ENCODE measurements around the gene TMEFF2.

The TMEFF2 gene

GRCh38 chr2:191907545-191907944, 287.2 kb downstream of the TMEFF2 start:
- DNase-seq (ENCODE audit: low read depth): no peak
- H3K4me3 ChIP-seq (ENCODE audit: low read depth, low read length): no peak overlapping the region
- no peak for TF ChIP-seq POLR2A (IDR thresholded peaks at IDR 0.05; ENCODE audit: extremely low read depth, insufficient read length)
- TF ChIP-seq MAX (IDR thresholded peaks at IDR 0.05; ENCODE audit: low read depth, low read length): no peak

DNA sequence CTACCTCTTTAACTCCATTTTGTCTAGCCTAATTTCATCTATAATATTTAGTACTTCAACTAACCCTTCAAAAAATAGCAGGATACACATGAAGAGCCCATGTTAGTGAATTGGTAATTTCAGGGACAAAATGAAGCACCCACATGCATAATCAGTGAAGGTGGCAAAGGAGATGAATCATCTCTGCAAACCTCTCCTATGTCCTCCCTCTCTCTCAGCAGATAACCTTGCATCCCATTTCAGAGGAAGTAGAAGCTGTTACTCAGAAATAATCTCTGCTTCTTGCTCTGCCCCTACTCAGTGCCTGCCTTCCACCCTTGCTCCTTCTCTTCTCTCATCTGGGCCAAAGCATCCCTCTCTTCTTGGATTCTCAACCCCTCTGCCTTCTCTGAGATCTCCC, 287.6 kb downstream of the TMEFF2 start:
- H3K4me3 ChIP-seq (ENCODE audit: low read depth, low read length): no peak overlapping the region
- TF ChIP-seq, protein P1, sequence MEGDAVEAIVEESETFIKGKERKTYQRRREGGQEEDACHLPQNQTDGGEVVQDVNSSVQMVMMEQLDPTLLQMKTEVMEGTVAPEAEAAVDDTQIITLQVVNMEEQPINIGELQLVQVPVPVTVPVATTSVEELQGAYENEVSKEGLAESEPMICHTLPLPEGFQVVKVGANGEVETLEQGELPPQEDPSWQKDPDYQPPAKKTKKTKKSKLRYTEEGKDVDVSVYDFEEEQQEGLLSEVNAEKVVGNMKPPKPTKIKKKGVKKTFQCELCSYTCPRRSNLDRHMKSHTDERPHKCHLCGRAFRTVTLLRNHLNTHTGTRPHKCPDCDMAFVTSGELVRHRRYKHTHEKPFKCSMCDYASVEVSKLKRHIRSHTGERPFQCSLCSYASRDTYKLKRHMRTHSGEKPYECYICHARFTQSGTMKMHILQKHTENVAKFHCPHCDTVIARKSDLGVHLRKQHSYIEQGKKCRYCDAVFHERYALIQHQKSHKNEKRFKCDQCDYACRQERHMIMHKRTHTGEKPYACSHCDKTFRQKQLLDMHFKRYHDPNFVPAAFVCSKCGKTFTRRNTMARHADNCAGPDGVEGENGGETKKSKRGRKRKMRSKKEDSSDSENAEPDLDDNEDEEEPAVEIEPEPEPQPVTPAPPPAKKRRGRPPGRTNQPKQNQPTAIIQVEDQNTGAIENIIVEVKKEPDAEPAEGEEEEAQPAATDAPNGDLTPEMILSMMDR (IDR thresholded peaks at IDR 0.05; ENCODE audit: low read depth, low read length): no peak
- no peak for TF ChIP-seq POLR2A (IDR thresholded peaks at IDR 0.05; ENCODE audit: extremely low read depth, insufficient read length)
- no peak for TF ChIP-seq MYC (IDR thresholded peaks at IDR 0.05; ENCODE audit: low read depth, low read length)
- TF ChIP-seq MAX (IDR thresholded peaks at IDR 0.05; ENCODE audit: low read depth, low read length): no peak
- DNase-seq (ENCODE audit: low read depth): no peak

DNA sequence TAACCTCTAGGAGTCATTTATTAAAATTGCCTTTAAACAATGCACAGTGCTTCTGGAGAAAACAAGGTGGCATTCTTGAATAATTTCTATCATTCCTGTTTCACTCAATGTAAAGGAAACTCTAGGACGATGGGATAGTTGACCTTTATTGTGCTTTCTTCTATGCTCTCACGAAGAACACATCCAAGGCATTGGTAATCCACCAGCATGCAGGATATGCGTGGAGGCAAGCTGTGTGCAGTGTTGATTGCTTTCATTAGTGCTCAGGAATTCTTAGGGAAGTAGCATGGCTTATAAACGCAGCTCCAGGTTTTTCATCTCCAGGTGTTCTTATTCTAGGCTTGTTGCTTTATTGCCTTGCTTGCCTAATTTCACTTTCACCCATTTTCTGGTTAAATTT, 289.4 kb downstream of the TMEFF2 start:
- TF ChIP-seq POLR2A (IDR thresholded peaks at IDR 0.05; ENCODE audit: extremely low read depth, insufficient read length): no peak
- TF ChIP-seq, protein P1 (IDR thresholded peaks at IDR 0.05; ENCODE audit: low read depth, low read length): no peak
- no peak for TF ChIP-seq MYC (IDR thresholded peaks at IDR 0.05; ENCODE audit: low read depth, low read length)
- TF ChIP-seq MAX (IDR thresholded peaks at IDR 0.05; ENCODE audit: low read depth, low read length): no peak
- no peak for DNase-seq (ENCODE audit: low read depth)

DNA sequence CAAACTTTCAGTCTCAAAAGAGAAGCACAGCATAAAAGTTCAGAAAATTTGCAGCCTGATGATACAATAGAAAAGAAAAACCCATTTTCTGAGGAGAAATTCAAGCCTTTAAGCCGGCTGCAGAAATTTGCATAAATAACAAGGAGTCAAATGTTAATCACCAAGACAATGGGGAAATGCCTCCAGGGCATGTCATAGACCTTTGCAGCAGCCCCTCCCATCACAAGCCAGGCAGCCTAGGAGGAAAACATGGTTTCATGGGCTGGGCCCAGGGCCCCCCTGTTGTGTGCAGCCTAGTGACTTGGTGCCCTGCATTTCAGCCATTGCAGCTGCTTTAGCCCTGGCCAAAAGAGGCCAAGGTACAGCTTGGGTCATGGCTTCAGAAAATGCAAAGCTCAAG, 293.7 kb downstream of the TMEFF2 start:
- TF ChIP-seq MYC (IDR thresholded peaks at IDR 0.05; ENCODE audit: low read depth, low read length) (no peak), MAX (IDR thresholded peaks at IDR 0.05; ENCODE audit: low read depth, low read length) (no peak), POLR2A (IDR thresholded peaks at IDR 0.05; ENCODE audit: extremely low read depth, insufficient read length) (no peak)
- TF ChIP-seq, protein P1 (IDR thresholded peaks at IDR 0.05; ENCODE audit: low read depth, low read length): no peak
- no peak overlapping the region for H3K4me3 ChIP-seq (ENCODE audit: low read depth, low read length)
- DNase-seq (ENCODE audit: low read depth): no peak

More for the DNA sequence above, 289.4 kb downstream of the TMEFF2 start:
- H3K4me3 ChIP-seq (ENCODE audit: low read depth, low read length): no peak overlapping the region

- TF ChIP-seq, protein P1 (IDR thresholded peaks at IDR 0.05; ENCODE audit: low read depth, low read length): no peak
- TF ChIP-seq POLR2A (IDR thresholded peaks at IDR 0.05; ENCODE audit: extremely low read depth, insufficient read length) (no peak), MAX (IDR thresholded peaks at IDR 0.05; ENCODE audit: low read depth, low read length) (no peak), MYC (IDR thresholded peaks at IDR 0.05; ENCODE audit: low read depth, low read length) (no peak)
- no peak overlapping the region for H3K4me3 ChIP-seq (ENCODE audit: low read depth, low read length)
- no peak for DNase-seq (ENCODE audit: low read depth)
These were observed 295.3 kb downstream of the TMEFF2 start for GRCh38 chr2:191899410-191899809.

Measured in NB4 (cell line).